NK-92 treated with Interleukin-12 subunit alpha and Interleukin-12 subunit beta, amount 100 ng/mL, for 24 hours (cell line): ENCODE measurements around the gene SPARC.

ENCODE experiments used
- DNase-seq: peaks from one replicate; lab custom pipeline; 2025; lab: John Stamatoyannopoulos, UW

The SPARC gene

DNA sequence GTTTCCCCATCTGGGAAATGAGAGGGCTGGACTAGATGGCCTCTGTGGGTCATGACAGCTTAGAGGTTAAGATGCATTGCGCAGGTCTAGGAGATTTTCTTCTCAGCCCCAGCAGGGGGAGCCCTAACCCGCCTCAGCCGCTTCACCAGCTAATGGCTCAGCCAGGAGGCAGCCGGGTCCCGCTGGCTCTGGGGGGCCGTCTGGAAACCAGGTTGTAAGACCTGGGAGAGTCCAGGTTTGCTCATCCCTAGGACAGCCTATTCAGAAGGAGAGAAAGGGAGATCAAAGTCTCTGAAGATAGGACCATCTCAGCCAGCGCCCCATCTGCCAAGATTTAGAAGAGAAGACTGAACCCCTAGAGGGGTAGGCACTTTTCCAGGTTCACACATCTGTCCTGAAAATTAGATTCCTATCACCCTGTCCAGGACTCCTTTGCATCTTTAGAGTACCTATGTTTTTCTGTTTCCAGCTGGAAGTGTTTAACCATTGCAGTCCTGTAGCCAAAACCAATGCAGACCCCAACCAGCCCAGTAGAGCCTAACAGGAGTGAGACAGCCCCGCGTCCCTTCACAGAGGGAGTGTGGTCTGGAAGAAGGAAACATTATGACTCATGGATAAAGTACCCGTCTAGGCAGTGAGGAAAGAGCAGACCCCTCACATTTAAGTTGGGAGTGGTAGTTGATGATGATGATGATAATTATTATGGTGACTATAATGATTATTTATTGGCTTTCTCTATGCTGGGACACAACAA, 27.5 kb downstream of the SPARC start:
- peak; percentile 38 for DNase-seq

DNA sequence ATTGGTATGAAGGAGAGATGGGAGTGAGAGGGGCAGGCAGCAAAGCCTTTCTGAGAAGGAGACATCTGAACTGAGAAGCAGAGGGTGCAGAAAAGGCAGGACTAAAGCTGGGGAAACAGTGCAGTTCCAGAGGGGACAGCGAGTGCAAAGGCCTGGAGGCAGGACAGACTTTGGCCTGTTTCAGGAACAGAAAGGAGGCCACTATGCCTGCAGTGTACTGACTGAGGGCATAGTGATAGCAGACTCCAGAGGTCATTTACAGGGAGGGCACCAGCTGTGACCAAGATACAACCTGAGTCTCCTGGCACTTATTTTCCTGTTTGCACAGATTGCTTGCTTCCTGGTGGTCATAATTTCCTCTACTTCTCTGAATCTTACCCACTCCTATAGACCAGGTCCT, 29.6 kb downstream of the SPARC start:
- no peak for DNase-seq

DNA sequence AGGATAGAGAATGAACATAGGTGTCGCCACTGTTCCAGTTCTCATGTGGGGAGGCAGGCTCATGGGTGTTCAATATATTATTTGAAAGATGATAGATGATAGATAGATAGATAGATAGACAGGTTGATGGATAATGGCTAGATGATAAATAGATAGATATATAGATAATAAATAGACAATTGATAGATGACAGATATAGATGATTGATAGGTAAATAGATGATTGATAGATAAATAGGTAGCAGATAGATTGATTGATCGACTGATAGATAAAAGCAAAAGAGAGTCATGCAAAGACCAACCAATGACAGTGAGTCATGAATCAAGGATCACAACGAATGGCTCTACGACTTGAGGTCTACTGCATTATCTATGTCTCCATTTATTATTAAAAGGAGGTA, 30.4 kb downstream of the SPARC start:
- no peak for DNase-seq

DNA sequence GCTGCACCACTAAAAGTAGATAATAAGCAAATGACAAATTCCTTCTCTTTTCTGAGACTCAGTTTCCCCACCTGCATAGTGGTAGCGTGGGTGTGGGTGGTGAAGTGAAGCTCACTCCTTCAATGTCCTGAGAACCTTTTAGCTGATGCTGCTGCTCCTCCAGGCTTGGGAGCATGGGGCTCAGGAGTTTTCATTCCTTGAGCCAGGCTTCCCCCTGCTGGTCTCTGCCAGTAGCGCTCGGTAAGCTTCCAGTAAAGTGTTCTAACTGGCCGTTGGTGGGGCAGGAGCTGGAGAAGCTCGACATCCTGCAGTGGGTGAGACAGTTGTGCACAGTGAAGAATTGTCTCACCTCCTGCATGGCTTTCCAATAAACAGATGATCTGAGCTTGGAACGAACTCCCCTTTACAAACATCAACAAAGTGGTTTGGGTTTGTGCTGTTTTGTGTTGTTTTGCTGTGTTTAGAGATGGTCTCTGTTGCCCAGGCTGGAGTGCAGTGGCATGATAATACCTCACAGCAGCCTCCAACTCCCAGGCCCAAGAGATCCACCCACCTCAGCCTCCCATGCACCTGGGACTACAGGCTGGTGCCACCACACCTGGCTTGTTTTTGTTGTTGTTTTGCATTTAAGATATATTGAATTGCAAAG, 34.6 kb downstream of the SPARC start:
- DNase-seq = peak; percentile 49

DNA sequence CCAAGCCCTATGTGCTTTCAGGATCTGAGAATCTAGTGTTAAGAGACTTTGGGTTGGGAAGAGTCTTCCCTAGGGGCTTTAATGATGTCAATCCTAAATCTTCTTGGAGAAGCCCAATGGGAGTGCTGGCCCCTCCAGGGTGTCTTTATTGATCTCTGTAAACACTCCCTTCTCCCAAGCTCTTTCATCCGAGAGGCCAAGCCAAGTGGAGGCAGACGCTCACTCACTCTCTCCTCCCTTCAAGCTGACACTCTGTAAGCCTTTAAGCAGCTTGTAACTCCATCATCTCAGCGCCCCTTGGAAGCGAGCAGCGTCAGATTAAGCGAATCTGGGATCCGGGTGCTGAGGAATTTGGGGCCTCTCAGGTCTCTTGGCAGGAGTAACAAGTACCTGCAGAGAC, 37.7 kb downstream of the SPARC start:
- no peak for DNase-seq

DNA sequence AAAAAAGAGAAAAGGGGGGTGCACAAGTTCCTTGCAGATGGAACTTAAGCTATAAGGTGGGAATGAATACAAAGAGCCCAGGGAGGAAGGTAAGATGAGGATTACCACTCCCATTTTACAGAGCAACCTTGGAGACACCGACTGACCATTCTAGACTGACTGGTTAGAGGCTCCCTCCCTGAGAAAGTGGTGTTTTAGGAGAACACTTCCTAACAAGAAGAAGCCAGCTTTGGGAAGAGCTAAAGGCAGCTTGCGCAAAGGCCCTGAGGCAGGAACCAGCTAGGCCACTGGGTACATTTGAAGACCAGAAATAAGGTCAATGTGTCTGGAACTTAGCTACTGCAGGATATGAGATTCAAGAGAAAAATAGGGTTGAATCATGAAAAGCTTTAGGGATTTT, 38.6 kb downstream of the SPARC start:
- DNase-seq = no peak

DNA sequence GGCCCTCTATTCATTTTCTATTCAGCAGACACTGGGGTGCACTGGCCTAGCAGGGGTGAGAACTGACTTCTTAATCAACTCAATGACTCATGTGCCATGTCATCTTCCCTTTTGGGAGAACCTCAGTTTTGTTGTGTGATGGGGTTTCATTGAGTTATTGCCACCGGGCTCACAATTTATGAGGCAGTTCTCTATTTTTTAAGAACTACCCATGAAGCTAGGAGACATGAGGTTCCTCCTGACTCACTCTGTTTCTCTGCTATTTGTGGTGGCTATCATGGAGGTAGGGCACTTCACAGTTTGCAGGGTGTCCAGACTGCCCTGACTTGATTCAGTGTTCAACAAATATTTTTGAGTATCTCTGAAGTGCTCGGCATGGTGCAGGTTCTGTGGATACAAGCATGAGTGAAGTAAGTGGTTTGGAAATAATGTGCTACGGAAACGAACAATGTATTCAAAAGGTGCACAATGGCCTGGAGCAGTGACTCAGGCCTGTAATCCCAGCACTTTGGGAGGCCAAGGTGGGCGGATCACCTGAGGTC, 39.3 kb downstream of the SPARC start:
- no peak for DNase-seq

DNA sequence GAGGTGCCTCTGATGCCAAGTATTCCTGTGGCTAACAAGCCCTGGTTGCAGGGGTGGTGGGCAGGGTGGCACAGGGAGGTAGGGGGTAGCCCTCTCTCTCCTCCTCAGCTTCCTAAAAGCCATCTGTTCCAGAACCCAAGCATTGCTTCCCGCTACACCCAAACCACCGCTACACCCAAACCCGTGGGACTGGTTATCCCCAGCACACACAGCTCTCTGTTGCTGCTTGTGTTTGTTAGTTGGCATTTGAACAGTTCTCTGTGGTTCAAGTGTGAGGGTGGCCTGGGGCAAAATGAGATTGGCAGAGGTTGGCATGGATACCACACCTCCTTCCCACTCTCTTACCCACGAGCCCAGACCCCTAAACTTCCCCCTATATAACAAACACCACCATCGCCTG, 40.4 kb downstream of the SPARC start:
- DNase-seq = no peak

DNA sequence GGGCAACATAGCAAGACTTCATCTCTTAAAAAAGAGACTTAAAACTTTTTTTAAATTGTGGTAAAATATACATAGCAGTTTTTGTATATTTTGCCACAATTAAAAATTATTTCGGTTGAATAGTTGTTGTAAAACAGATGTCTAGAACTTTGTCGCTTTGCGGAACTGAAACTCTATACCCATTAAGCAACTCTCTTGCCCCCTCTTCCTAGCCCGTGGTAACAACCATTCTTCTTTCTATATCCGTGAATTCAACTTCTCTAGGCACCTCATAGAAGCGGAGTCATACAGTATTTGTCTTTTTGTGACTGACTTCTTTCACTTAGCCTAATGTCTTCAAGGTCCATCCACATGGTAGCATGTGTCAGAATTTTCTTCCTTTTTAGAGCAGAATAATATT, 43.3 kb downstream of the SPARC start:
- no peak for DNase-seq

DNA sequence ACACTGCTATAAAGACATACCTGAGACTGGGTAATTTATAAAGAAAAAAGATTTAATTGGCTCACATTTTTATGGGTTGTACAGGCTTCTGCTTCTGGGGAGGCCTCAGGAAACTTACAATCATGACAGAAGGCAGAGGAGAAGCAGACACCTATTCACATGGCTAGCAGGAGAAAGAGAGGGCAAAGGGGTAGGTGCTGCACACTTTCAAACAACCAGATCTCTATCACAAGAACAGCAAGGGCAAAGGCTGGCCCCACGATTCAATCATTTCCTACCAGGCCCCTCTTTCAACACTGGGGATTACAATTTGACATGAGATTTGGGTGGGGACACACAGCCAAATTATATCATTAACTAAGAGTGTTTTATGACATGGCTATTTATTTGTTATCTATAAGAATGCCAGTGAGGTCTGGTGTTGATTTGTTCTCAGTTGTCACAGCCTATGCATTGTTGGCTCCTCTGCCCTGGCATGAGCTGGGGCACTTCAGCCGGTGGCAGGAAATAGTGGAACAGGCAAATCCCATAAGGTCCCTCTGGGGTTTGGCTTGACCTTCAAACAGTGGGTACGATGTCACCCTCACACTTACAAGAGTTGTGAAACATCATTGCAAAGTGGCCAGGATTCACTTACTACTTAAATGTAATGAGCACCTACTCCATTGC, 44.1 kb downstream of the SPARC start:
- DNase-seq = no peak

DNA sequence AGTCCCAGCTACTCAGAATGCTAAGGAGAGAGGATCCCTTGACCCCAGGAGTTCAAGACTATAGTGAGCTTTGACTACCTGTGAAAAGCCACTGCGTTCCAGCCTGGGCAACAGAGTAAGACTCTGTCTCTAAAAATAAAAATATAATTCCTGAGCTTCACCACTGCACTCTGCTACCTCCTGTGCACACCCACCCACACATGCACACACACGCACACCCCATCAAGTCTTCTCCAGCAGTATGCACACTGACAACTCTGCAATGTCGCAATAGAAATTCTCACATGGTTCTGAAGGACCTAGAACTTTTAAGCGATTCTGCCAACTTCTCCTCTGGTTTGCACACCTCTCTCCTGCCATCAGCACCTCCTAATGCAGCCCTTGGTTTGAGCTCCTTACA, 48.1 kb downstream of the SPARC start:
- DNase-seq = no peak

DNA sequence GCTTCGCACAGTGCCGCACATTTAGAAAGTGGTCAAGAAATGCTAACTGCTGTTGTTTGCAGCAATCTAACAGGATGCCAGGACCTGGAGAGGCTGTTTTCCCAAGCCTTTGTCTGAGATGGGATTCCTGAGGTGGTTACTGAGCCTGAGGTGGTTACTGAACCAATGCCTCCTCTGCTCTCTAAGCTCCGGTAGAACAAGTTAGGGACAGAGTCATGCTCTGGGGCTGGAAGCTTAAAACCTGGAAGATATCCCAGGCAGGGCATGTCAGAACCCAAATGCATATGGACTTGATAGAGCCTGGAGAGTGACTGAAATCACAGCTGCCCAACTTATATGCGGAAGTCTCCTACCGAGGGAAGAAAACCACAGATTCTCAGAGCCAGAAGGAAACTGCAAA, 49.0 kb downstream of the SPARC start:
- no peak for DNase-seq

DNA sequence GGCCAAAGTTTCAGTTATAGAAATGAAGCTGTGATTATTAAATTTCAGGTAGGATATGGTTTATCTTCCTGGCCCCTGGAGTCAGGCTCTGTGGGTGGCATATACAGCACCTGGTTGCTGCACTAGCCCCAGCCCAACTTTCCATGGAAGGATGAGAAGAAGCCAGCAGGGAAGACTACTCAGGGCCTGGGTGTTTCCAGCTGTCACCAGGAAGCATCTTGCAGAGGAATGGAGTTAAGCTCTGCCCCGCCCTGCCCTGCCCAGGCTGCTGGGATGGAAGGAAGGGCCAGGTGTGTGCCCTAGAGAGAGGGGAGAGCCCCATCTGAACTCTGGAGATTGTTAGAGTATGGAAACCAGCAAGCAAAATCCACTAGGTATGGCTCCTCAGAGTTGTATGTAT, 52.8 kb downstream of the SPARC start:
- DNase-seq = no peak

DNA sequence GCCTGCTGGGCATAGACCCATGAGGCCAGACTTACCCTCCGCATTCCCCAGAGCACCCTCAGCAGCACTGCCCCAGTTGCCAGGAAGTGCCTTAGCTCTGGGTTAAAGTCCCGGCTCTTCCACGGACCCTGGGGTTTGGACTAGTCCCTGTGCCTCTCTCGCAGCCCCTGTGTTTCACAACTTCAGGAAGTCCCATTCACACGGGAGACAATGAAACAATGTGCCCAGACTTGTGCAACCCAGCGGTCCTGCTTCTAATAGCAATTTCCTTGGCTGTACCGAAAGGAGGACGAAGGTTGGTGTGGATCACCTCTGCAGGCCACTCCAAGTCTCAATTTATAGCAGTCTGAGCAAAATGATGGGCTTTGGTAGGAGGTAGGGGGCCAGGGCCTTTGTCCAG, 53.8 kb downstream of the SPARC start:
- no peak for DNase-seq

DNA sequence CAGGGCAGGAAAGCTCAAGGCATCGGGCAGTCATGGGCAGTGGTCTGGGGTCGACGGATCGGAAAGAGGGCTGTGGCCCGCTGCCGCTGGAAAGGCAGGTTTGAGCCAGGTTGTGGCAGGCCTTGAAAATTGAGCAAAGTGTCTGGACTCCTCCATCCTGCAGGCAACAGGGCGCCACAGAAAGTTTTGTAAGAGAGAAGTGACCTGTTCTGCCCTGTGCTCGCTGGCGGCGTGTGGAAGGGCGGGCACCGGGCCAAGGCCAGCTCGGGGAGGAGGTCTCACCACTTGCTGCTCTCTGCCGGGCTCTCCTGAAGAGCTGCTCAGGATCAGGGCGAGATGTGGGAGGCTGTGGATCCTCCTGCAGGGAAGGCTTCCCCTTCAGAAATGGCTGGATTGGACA, 54.2 kb downstream of the SPARC start:
- DNase-seq = no peak

DNA sequence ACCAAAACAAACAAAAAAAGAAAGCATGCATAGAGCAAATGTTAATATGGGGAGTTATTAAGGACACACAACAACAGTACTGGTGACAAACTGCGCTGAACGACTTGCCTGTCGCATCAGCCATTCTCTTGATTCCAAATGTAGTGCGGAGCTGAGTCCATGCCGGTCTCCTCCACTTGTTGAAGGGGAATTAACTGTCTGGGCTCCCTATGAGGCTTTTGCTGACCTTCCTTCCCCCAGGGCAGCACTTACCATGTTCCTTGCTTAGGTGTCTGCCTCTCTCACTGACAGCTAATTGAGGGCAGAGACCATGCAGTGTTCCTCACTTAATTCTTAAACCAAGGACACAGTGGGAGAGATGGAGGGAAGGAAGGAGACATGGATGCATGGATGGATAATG, 54.8 kb downstream of the SPARC start:
- no peak for DNase-seq

DNA sequence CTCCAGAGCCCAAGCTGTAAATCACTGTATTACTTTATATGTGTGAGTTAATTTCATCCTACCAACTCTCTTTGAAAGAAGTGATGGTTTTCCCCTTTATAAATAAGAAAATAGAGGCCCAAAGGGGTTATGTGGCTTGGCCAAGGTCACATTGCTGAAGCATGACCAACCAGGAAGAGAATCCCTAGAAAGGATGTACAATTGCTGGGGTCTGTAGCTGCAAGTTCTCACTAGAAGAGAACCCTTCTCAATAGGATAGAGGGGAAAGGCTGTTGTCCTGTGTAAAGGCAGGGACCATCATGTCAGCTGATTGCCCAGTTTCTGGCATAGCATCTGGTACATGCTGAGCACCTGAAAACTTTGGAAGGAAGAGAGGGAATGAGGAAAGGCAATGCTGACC, 56.6 kb downstream of the SPARC start:
- DNase-seq = no peak

DNA sequence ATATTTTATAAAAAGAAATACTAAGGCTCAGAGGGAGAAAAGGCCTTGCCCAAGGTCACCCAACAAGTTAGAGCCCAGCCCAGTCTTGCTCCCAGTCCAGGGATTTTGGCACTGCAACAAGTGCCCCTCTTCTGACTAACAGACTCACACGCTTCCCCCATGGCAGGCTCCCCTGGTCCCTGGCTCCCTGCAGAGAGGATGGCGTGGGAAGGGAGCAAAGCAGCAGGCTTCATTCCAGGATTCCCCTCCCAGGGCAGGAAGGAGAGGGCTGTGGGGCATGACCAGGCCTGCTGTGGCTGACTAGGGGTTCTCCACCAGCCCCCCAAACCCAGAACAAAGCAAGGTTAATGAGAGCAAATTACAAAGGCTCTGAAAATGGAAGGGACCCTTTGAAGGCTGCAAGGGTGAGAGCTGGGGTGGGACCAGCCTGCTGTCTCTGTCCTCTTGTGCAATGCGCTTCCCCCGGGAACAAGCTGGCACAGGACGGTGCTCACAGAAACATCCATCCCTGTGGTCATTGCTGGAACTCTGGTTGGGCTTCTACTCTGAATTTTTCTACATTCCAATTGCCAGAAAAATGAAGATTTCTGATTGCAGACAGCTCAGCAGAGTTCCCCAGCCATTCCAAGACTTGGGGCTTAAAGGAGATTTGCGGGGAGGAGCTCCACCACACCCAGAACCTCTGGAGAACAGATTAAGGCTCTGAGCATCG, 58.4 kb downstream of the SPARC start:
- DNase-seq = no peak

DNA sequence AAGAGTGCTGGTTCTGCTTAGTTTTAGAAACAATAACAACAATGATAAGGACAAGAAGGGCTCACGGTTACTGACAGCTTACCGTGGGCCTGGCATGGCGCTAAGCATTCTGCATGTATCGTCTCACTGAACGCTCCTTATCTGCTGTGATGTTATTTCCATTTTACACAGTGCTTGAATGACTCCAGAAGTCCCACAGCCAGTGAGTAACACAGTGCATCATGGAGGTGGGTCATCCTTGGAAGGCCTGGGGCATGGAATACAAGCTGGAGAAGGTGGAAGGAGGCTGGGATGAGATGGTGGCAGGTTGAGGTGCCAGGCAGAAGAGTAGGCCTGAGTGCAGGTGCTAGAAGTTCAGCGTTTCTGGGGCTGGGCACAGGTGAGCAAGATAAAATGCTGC, 59.1 kb downstream of the SPARC start:
- no peak for DNase-seq

DNA sequence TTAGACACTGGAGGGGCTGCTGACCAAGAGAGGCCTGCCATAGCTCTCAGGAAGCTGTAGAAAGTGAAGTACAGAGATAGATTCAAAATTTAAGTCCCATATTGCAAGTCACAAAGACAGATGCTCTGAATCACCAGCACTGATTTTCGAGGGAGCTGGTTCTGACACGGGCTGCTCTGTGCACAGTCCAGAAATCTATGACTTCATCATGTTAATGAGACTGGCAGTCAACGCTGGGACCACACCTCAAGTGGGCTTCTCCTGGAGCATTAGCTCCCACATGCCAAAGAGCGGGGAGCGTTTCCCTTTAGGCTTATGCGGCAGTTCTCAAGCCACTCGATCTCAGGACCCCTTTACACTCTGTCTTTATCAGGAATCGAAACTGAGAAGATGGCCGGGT, 61.4 kb downstream of the SPARC start:
- no peak for DNase-seq

DNA sequence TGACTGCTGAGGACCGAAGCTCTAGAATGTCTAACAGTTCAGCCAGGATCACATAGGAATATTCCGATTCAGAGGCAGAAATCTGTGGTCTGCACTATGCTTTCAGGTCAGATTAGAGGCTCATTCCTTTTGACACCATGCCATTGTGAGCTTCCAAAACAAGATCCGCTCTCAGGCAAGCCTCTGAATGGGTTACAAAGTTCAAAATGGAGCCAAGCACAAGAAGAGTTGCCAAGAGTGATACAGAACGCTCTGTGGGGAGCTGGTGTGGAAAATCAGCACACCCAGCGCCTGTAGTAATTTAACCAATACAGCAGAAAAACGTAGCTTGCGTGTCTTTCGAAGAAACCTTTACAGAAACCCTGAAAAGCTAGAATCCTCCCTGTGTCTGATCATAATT, 62.2 kb downstream of the SPARC start:
- DNase-seq = no peak

DNA sequence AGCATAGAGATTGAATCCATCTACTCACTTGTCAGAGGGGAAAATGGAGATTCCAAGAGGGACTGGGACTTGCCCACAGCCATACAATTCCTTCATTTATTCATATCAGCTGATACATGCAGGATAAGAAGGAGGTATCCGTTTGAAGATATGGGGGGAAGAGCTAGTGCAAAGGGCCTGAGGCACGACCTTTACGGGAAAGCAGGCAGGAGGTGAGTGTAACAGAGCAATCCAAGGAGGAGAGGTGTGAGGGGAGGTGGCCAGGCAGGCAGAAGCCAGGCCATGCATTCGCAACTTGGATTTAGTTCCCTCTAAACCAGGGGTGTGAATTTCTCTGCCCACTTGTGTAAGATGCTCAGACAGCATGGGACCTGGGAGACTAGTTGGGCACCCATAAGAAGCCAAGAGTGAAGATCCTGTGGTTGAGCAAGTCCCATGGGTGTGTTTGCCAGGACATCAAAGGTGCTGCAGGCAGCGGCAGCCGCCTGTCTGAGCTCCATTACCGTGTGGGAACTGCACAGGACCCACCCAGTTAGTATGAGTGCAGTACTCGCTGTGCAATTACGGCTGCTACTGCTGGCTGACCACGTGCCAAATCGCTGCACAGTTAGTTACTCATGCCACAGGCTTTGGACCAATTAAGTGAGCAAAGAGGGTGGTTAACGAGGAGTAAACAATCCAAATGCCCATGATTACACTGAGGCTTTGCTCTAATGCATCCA, 64.2 kb downstream of the SPARC start:
- no peak for DNase-seq
